ENCODE data around the gene GGA1.

GGA1 gene

GRCh38 chr22:37632174-37633088, 23.8 kb downstream of the GGA1 start:
- no peak for DNase-seq

DNA sequence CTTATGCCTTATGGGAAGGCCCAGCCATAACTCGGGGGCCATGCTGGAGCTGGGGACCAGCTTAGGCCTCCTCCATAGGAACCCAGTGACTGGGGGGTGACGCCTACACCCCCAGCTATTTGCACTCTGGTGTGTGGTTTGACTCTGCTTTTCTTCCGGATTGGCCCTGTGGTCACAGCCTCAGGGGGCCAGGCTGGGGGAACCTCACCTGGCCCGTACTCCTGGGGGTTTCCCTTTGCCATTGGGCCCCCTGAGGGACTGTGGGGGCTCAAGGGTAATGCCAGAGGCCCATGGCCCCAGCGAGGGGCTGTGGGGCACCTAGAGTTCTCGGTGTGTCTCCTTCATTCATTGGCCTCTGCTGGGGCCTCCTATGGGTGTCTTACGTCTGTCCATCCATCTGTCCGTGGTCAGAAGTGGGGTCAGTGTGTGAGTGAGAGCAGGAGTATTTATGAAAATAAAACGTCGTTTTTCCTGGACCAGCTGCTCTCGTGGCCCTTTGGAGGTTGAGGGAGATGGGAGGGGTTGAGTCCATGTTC, 24.5 kb downstream of the GGA1 start:
- no peak for DNase-seq

DNA sequence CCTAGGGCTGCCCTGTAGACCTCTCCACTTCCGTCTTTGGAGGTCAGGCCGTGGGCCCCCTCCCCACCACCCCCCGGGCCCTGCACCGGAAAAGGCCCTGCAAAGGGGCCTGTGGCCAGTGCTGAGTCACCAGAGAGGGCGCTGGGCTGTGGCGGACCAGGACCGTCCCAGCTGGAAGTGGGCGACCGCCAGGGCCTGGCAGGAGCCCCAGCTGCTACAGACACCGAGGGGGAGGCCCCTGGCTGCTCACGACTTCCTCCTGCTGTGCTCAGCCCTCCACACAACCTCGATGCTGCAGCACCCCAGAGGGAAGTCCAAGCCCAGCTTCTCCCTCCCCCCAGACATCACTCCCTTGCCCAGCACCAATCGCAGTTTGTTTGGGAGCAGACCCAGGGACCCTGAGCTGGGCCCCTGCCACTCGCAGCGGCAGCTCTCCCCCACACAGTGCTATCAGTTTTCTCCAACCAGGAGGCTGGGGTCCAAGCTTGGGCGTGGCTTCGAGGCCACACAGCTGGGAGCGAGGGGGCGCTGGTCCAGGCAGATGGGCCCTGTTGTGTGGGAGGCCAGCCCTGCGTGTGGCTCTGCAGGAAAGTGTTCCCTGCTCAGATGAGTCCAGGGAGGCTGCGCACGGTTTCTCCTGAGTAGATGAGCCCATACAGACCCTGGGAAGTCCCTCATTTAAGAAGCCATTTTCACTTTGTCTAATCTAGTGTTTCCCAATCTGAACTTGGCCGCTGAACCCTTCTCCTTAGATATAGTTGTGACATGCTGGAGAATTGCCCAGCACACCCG, 25.2 kb downstream of the GGA1 start:
- DNase-seq, result peak; percentile 49

- DNase-seq, result no peak
Observed at GRCh38 chr22:37634417-37634924, 25.8 kb downstream of the GGA1 start.

DNA sequence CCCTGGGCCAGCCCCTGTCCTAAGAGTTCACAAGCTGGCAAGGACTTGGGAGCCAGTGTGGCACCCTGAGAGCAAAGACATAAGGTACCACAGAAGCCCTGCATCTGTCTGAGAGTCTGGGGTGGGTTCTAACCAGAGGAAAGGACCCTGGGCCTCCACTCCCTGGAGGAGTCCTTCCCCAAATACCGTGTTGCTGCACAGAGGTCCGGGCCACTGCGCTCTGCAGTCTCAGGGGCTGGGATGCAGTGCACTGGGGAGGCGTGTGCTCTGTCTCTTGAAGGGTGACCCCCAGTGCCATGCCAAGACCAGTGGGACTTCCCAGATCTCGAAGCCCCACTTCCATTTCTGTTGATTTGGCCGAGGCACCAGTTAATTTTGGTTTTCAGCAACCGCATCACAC, 26.5 kb downstream of the GGA1 start:
- no peak for DNase-seq

DNA sequence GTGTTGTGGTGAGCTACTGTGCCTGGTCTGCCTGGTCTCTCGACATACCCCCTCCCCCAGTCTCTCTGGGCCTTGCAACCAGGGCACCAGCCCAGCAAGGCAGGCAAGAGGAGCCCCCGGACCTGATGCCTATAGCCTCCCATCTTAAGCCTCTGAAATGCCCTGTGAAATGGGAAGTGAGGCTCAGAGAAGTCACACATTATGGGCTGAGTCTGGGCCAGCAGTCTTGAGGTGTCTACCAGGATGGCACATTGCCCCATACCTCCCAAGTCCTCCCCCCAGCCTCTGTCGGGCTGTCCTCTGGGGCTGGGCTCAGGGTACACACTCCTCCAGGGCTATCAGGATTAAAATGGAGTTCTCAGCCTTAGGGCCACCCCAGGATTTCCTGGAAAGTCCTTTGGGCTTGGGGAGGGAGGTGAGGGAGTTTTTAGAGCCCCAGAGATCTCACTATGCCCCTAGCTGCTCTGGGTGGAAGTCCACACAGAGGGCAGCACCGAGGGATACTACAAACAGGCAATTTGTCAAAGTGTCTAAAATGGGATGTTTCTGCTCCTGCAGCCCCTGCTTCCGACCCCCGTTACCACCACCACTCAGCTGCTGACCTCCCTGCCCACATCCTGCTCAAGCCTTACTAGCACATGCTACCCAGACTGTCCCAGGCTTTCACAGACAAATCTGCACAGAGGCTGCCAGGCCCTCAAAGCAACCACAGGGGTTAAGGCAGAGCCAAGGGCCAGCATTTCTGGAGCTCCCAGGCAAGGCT, 27.7 kb downstream of the GGA1 start:
- no peak for DNase-seq

DNA sequence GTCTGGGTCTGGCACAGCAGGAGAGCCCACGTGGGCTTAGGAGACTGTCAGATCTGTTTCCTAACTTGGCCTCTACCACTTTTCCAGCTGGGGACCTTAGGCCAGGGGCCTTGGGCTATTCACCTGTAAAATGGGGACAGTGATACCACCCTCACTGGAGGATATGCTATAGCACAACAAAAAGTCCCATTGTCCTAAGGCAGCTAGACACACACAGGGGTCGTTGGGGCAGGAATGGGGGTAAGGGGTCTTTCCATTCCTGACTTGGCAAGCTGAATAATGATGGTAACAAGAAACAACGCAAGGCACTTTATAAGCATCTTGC, 28.3 kb downstream of the GGA1 start:
- DNase-seq, result no peak

DNA sequence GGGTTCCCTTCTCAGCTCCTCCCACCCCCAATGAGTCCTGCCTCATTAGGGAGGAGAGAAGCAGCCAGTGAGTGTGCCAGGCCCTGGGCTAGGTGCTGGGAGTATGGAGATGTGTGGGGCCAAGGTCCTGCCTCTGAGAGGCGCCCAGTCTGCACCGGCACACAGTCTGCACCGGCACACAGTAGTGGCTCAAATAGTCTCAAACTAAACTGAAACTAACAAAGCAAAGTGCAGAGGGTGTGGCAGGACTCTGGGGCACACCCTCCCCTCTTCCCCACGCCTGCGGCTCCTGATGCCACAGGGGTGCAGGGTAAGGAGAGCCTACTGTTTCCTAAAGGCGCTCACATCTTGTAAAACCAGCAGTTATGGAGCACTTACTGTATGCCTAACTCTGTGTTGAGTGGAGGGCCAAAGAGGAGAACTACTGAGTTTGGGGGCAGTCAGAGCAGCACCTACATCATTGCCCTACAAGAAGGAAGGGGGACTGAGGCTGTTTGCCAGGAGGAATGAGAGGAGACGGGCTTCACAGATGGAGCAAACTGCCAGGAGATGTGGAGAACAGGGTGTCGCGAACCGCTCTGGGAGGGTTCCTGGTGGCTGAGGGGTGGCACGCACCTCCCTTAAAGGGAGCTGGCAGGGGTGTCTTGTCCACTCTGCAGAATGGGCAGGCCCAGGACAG, 29.9 kb downstream of the GGA1 start:
- no peak for DNase-seq

DNA sequence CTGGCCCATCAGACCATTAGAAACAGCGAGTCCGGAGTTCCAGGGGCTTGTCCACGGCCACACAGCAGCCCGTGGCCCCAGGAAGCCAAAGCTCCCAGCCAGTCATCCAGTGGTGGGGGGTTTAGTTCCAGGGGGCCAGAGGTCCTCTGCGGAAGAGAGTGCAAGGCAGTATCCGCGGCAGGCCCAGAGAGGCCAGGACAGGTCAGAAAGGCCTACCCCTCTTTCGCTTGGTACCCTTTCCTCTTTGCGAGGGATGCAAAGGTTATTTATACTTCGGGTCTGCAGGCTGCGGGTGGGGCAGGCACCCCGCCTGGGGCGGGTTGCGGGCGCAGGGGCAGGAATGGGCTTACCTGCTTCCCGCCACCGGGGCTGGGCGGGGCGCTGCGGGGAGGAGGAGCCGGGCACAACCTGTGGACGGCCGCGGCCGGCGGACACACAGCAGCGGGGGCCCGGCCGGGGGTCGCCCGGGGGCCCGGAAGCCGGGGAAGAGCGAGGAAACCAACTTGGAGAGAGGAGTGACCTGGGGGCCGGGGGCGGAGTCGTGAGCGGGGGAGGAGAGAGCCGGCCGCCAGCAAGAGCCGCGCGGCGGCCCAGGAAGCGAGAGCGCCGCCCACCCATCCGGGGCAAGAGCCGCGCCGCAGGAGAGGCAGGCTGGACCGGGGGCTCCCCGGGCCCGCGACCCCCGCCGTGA, 30.6 kb downstream of the GGA1 start, which contains the start of gene SH3BP1:
SH3BP1 (plus strand) TSS at position 600 of the 691 bp plus-strand sequence. CDS start 119 bp downstream, outside the sequence.
- DNase-seq, result no peak

DNA sequence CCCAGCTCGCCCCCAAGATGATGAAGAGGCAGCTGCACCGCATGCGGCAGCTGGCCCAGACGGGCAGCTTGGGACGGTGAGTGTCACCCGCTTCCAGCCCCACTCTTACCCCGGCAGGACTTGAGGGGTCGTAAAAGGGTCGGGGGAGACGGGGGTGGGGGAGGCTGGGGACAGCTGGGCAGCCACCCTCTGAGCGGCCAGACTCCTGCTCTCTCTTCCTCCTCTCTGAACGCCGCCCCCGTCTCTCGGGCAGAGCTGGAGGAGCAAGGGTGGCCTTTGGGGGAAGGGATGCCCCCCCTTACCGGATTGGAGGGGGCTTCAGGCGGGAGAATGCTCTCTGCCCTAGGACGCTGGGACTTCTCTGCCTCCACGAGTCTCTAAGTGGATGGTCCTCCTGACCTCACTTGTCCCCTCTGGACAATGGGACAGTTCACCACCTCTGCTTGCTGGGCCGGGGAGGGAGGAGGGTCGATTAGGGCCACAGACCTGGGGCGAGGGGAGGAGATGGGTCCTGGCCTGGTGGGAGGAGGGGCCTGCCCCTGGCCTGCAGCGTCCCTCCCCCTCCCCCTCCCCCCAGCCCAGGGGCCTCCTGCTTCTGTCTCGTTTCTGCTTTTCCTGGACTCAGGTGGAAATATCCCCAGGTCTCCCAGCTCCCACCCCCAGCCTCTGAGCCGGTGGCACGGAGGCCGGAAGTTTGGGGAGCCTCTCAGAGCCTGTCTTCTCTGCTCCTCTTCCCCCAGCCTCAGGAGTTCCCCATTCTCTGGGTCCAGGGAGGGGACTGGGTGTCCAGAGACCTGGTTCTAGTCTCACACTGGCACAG, 31.3 kb downstream of the GGA1 start:
- no peak for DNase-seq

DNA sequence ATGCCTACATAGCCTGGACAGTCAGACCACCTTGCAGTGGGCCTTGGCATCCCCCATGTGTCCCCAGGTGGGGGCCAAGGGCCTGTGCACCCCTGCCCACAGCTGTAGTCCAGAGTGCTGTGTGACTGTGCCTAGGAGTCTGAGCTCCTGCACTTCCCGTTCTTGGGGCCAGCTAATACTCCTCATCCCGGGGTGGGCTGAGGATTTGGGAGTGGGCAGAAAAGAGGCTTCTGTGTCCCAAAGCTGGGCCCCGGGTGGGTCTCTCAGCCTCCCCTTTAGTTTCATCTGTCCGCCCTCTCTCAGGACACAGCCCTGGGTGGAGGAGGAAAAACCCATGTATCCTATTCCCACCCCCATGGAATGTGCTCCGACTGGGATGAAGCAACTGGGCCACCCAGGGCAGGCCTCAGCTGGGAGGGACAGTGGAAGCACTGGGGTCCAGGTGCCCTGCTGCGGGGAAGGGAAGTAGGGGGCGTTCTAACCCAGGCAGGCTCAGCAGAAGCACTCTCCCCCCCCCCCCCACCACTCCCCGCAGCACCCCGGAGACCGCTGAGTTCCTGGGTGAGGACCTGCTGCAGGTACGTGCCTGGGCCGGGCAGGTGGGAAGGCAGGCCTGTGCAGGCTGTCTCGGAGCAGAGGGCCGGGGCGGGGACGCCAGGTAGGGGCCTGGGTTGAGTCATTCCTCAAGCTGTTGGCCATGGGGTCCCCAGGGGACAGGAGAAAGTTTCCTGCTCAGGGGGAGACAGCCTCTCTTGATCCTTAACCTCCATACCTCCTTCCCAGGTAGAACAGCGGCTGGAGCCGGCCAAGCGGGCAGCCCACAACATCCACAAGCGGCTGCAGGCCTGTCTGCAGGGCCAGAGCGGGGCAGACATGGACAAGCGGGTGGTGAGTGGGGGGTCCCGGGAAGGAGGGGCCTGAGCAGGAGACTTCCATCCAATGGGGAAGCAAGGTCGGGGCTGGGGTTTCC, 32.2 kb downstream of the GGA1 start:
- no peak for DNase-seq

GRCh38 chr22:37641561-37641949, 32.9 kb downstream of the GGA1 start:
- no peak for DNase-seq

- no peak for DNase-seq
Observed at GRCh38 chr22:37643225-37643847, 34.7 kb downstream of the GGA1 start.

DNA sequence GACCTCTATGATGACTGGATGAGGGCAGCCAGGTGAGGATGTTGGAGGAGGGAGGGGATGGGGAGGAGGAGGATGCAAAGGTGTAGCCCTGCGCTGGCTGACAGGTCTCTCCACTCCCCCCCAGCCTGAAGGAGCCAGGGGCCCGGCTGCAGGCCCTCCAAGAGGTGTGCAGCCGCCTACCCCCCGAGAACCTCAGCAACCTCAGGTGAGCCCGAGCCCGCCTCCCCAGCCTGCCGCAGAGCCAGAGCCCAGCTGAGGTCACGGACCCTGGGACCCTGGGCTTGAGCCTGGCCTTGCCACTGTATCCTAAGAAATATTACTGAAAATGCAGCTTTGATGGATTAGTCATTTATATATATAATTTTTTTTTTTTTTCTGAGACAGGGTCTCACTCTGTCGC, 38.7 kb downstream of the GGA1 start:
- DNase-seq, result no peak

DNA sequence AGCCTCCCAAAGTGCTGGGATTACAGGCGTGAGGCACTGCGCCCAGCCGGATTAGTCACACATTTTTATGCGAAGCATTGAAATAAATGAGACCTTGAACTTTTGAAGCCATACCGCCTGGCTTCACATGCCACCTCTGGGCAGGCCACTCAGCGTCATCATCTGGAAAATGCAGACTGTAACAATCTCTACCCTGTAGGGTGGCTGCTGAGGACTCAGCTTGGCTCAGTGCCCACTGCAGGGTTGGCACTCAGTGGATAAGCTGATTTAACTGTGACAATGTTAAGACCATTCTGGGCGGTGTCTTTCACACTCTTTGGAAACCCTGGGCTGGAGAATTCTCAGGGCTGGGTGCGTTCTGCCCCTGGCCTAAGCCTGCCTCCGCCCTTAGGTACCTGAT, 39.3 kb downstream of the GGA1 start:
- no peak for DNase-seq

DNA sequence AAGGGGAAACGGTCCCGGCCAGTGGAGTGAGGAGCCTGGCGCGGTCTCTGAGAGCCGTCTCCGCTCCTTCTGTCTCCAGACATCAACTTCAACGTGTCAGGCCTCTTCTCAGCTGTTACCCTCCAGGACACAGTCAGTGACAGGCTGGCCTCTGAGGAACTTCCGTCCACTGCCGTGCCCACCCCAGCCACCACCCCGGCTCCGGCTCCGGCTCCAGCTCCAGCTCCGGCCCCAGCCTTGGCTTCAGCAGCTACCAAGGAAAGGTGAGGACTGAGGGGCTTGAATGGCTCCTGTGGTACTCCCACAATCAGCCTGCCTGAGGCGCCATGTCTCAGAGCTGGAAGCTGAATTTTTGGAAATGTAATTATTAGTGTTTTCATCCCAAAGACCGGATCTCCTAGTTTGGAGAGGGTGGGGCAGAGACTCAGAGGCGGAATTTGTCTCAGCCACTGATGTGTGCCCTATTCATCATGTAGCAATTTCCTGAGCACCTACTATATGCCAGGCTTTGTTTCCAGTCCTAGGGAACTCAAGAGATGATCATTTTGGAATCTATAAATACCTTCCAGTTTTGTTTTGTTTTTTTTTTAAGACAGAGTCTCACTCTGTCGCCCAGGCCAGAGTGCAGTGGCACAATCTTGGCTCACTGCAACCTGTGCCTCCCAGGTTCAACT, 42.0 kb downstream of the GGA1 start:
- DNase-seq, result no peak

- DNase-seq, result no peak
Observed at GRCh38 chr22:37654563-37655251, 46.1 kb downstream of the GGA1 start.

DNA sequence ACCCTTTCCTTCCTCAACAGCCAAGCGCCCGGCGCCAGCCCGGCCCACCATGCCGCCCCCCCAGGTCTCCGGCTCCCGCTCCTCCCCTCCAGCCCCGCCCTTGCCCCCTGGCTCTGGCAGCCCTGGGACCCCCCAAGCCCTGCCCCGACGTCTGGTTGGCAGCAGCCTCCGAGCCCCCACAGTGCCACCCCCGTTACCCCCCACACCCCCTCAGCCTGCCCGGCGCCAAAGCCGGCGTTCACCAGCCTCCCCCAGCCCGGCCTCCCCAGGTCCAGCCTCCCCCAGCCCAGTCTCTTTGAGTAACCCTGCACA, 46.6 kb downstream of the GGA1 start:
- no peak for DNase-seq

All from NCI-H524 treated with DMSO at 0.1 percent for 48 hours (cell line).